A549 (cell line): ENCODE results near the gene S100B. TPM values are rescaled to one million over a fixed set of nuclear protein-coding genes. Genes with fewer than 3 reads are reported as not detected.

Experiments
- ATAC-seq, 2 experiments: fragments of 200-7000 bp in 1 of 2; fragments of >200 bp in 1 of 2; cut with Nextera tagmentation in 1 of 2; cut with Tn5 transposase in 1 of 2; 3 replicates each; pipeline versions ENCODE4 v1.8.0 to v1.9.1; 2018 to 2020; ENCODE audit warnings: mild to moderate bottlenecking in 1 of 2, moderate library complexity in 1 of 2
- CTCF ChIA-PET: fragments of 300-600 bp; sonication (Branson Sonifier 250); formaldehyde crosslinking; extraction: SDS; loops from one replicate; lab custom pipeline; 2021; ENCODE audit warnings: antibody characterized with exemption, inconsistent platforms; lab: Yijun Ruan, JAX
- POLR2A ChIA-PET: fragments of 350-600 bp; formaldehyde crosslinking; extraction: SDS; loops from one replicate; lab custom pipeline; 2021; ENCODE audit warnings: antibody characterized with exemption, inconsistent platforms; lab: Yijun Ruan, JAX
- DNase-seq, 2 experiments: peaks; one replicate each; pipeline versions ENCODE4 v3.0.0 to v3.0.0-alpha.2; 2011 to 2016; ENCODE audit warnings: low read depth in 1 of 2, low spot score in 1 of 2
- FAIRE-seq: peaks from 2 replicates; lab custom pipeline; 2011; peaks lifted over from hg19 to GRCh38; lab: Jason Lieb, UNC
- H3K27ac ChIP-seq, 2 experiments: fragments of >200 bp; sonication (Bioruptor Twin); formaldehyde crosslinking; 3 replicates each; pipeline ENCODE4 v1.5.1; 2016 to 2017
- H3K4me1 ChIP-seq: fragments of >200 bp; sonication (Bioruptor Twin); formaldehyde crosslinking; 3 replicates; pipeline ENCODE4 v1.6.1; 2016
- H3K4me2 ChIP-seq: fragments of >200 bp; sonication (Bioruptor Twin); formaldehyde crosslinking; 3 replicates; pipeline ENCODE4 v1.6.1; 2016
- H3K4me3 ChIP-seq: fragments of >200 bp; sonication (Bioruptor Twin); formaldehyde crosslinking; 3 replicates; pipeline ENCODE4 v1.5.1; 2016
- H3K9me3 ChIP-seq: fragments of >200 bp; sonication (Bioruptor Twin); formaldehyde crosslinking; 3 replicates; pipeline ENCODE4 v1.6.1; 2016
- CBX2 ChIP-seq: fragments of 200-600 bp; sonication (generic); IDR thresholded peaks from 2 replicates; pipeline ENCODE4 v1.6.1; 2016; ENCODE audit warnings: low read depth, mild to moderate bottlenecking, borderline replicate concordance
- CBX8 ChIP-seq: fragments of 200-600 bp; sonication (generic); IDR thresholded peaks from 2 replicates; pipeline ENCODE4 v1.6.1; 2016
- CEBPB ChIP-seq, 2 experiments: fragments of >200 bp in 1 of 2; sonication (Bioruptor Twin) in 1 of 2; formaldehyde crosslinking in 1 of 2; IDR thresholded peaks; 2 replicates each; pipeline ENCODE4 v1.6.1; 2012 to 2016
- CHD4 ChIP-seq: fragments of 200-600 bp; sonication (generic); IDR thresholded peaks from 2 replicates; pipeline ENCODE4 v1.6.1; 2016; ENCODE audit warnings: antibody characterized with exemption, mild to moderate bottlenecking, borderline replicate concordance
- EHF ChIP-seq: fragments of 250-450 bp; sonication (Bioruptor Pico); IDR thresholded peaks from 2 replicates; pipeline ENCODE4 v1.5.0; 2020; ENCODE audit warnings: mild to moderate bottlenecking
- EP300 ChIP-seq, 2 experiments: fragments of >200 bp; sonication (Bioruptor Twin); formaldehyde crosslinking; IDR thresholded peaks; 2 replicates in 1 of 2; 3 replicates in 1 of 2; pipeline ENCODE4 v1.6.1; 2016 to 2017
- ESRRA ChIP-seq: fragments of 150-350 bp; IDR thresholded peaks from 2 replicates; pipeline ENCODE4 v1.6.1; 2014; ENCODE audit warnings: mild to moderate bottlenecking, low read length, borderline replicate concordance
- FOSL2 ChIP-seq, 2 experiments: fragments of 450-650 bp in 1 of 2; fragments of >200 bp in 1 of 2; sonication (Bioruptor Twin) in 1 of 2; formaldehyde crosslinking; IDR thresholded peaks; 2 replicates each; pipeline versions ENCODE4 v1.5.0 to v1.6.1; 2016 to 2020; ENCODE audit warnings: mild to moderate bottlenecking in 1 of 2, moderate library complexity in 1 of 2
- HDAC2 ChIP-seq: fragments of 200-600 bp; sonication (generic); IDR thresholded peaks from 2 replicates; pipeline ENCODE4 v1.6.1; 2016
- HEYL ChIP-seq: fragments of 250-450 bp; sonication (Bioruptor Pico); IDR thresholded peaks from 2 replicates; pipeline ENCODE4 v1.8.0; 2021; ENCODE audit warnings: mild to moderate bottlenecking, moderate library complexity
- HOXB13 ChIP-seq: fragments of 250-450 bp; sonication (Bioruptor Pico); IDR thresholded peaks from 2 replicates; pipeline ENCODE4 v1.5.0; 2020; ENCODE audit warnings: low read depth, mild to moderate bottlenecking, moderate library complexity
- HOXB5 ChIP-seq: fragments of 250-450 bp; sonication (Bioruptor Pico); IDR thresholded peaks from 2 replicates; pipeline ENCODE4 v1.5.0; 2020; ENCODE audit warnings: mild to moderate bottlenecking, moderate library complexity
- JUNB ChIP-seq: fragments of >200 bp; sonication (Bioruptor Twin); formaldehyde crosslinking; IDR thresholded peaks from 2 replicates; pipeline ENCODE4 v1.6.1; 2016
- MAFK ChIP-seq: fragments of 450-650 bp; IDR thresholded peaks from 2 replicates; pipeline ENCODE4 v1.6.1; 2014; ENCODE audit not compliant: partially characterized antibody
- MAZ ChIP-seq: fragments of 150-350 bp; IDR thresholded peaks from 2 replicates; pipeline ENCODE4 v1.6.1; 2014; ENCODE audit warnings: antibody characterized with exemption, low read depth, low read length, borderline replicate concordance
- MYC ChIP-seq: IDR thresholded peaks from 2 replicates; pipeline ENCODE4 v1.6.1; 2012; ENCODE audit warnings: mild to moderate bottlenecking, inconsistent platforms, low read length, improper control_type of control experiment, borderline replicate concordance
- NFE2L2 ChIP-seq: fragments of 150-350 bp; conservative IDR thresholded peaks from 2 replicates; pipeline ENCODE4 v1.6.1; 2014; ENCODE audit warnings: low read length
- NPAS2 ChIP-seq: fragments of 250-450 bp; sonication (Bioruptor Pico); IDR thresholded peaks from 2 replicates; pipeline ENCODE4 v1.8.0; 2022; ENCODE audit warnings: mild to moderate bottlenecking, moderate library complexity, borderline replicate concordance
- PHF8 ChIP-seq: fragments of 200-600 bp; sonication (generic); IDR thresholded peaks from 2 replicates; pipeline ENCODE4 v1.6.1; 2016; ENCODE audit warnings: low read depth, mild to moderate bottlenecking, antibody characterized with exemption, moderate library complexity, borderline replicate concordance
- POLR2A ChIP-seq: IDR thresholded peaks from 2 replicates; pipeline ENCODE4 v1.6.1; 2012; ENCODE audit warnings: mild to moderate bottlenecking, low read length
- POLR2AphosphoS2 ChIP-seq: conservative IDR thresholded peaks from 2 replicates; pipeline ENCODE4 v1.6.1; 2012; ENCODE audit warnings: low read length, improper control_type of control experiment, inconsistent platforms
- RCOR1 ChIP-seq: fragments of 150-350 bp; IDR thresholded peaks from 2 replicates; pipeline ENCODE4 v1.6.1; 2014; ENCODE audit warnings: antibody characterized with exemption, low read length, low read depth
- SMC3 ChIP-seq: fragments of >200 bp; sonication (Bioruptor Twin); formaldehyde crosslinking; IDR thresholded peaks from 3 replicates; pipeline ENCODE4 v1.6.1; 2018; ENCODE audit warnings: inconsistent platforms
- WGBS: methylation state at CpG from one replicate; pipeline ENCODE4 v1.1.6; 2017; ENCODE audit errors: missing lambda C conversion rate; 5-methylcytosine and 5-hydroxymethylcytosine counted together
- polyA plus RNA-seq, 4 experiments: library from polyadenylated mRNA; depleted of rRNA in 3 of 4; stranded (reverse); fragments of >200 nt; fragmentation: RNase III in 1 of 4; extraction: RNeasy Plus Mini Kit Qiagen cat#74134 plus additional on column Dnase treatment in 1 of 4; gene quantifications; 2 replicates in 3 of 4; 3 replicates in 1 of 4; pipeline ENCODE4 v1.2.3, GENCODE V29; 2011 to 2017
- TF ChIP-seq, protein P1 (sequence below): IDR thresholded peaks from 2 replicates; pipeline ENCODE4 v1.6.1; 2012
- TF ChIP-seq, protein P2 (sequence below): fragments of >200 bp; sonication (Bioruptor Twin); formaldehyde crosslinking; IDR thresholded peaks from 3 replicates; pipeline ENCODE4 v1.5.1; 2016
- TF ChIP-seq, protein P3 (sequence below): fragments of 250-450 bp; sonication (Bioruptor Pico); IDR thresholded peaks from 2 replicates; pipeline ENCODE4 v1.5.0; 2020; ENCODE audit warnings: low read depth, mild to moderate bottlenecking, moderate library complexity
- TF ChIP-seq, protein P4 (sequence below): IDR thresholded peaks from 2 replicates; pipeline ENCODE4 v1.6.1; 2012; ENCODE audit warnings: low read depth, borderline replicate concordance
- TF ChIP-seq, protein P5 (sequence below): fragments of 450-650 bp; IDR thresholded peaks from 2 replicates; pipeline ENCODE4 v1.6.1; 2014; ENCODE audit warnings: antibody characterized with exemption

S100B gene
- polyA plus RNA-seq, 2 of the 4 experiments (the other 2 are of a cell fraction) = not detected

DNA sequence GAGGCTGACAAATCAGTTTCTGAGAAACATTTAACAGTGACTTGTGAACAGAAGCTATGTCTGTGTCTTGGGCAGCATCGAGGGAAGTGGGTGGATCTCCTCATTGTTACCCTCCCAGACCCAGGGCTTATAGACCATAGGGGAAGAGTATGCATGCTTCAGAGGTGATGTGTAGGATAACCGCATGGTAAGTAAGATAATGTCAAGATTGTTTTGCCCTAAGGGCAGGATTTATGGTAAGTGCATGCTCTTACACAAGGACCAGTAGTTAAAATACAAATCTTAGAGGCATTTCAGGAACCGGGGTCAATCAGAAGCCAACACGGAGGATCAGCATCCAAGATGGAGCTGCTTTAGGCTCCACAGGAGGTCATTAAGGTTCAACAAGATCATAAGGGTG is 22.8 kb upstream of the S100B start:
- POLR2A ChIA-PET = no interaction called here
- FAIRE-seq = no peak
- TF ChIP-seq CHD4 (no peak), CBX2 (no peak), NPAS2 (no peak), HOXB13 (CRISPR knock-in tag) (no peak), HEYL (CRISPR knock-in tag) (no peak), RCOR1 (no peak), EHF (CRISPR knock-in tag) (no peak), SMC3 (no peak), MAFK (no peak), PHF8 (no peak), FOSL2 (IDR thresholded peaks at IDR 0.05) (no peak), FOSL2 (CRISPR knock-in tag; IDR thresholded peaks at IDR 0.05) (no peak), CEBPB (IDR thresholded peaks at IDR 0.05) (no peak), HDAC2 (no peak), HOXB5 (no peak), EP300 (IDR thresholded peaks at IDR 0.05) (no peak), NFE2L2 (no peak), POLR2A (no peak), CBX8 (no peak)
- TF ChIP-seq, protein P1, sequence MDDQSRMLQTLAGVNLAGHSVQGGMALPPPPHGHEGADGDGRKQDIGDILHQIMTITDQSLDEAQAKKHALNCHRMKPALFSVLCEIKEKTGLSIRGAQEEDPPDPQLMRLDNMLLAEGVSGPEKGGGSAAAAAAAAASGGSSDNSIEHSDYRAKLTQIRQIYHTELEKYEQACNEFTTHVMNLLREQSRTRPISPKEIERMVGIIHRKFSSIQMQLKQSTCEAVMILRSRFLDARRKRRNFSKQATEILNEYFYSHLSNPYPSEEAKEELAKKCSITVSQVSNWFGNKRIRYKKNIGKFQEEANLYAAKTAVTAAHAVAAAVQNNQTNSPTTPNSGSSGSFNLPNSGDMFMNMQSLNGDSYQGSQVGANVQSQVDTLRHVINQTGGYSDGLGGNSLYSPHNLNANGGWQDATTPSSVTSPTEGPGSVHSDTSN = no peak
- TF ChIP-seq, protein P2, sequence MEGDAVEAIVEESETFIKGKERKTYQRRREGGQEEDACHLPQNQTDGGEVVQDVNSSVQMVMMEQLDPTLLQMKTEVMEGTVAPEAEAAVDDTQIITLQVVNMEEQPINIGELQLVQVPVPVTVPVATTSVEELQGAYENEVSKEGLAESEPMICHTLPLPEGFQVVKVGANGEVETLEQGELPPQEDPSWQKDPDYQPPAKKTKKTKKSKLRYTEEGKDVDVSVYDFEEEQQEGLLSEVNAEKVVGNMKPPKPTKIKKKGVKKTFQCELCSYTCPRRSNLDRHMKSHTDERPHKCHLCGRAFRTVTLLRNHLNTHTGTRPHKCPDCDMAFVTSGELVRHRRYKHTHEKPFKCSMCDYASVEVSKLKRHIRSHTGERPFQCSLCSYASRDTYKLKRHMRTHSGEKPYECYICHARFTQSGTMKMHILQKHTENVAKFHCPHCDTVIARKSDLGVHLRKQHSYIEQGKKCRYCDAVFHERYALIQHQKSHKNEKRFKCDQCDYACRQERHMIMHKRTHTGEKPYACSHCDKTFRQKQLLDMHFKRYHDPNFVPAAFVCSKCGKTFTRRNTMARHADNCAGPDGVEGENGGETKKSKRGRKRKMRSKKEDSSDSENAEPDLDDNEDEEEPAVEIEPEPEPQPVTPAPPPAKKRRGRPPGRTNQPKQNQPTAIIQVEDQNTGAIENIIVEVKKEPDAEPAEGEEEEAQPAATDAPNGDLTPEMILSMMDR = no peak
- Histone ChIP-seq H3K27ac (no peak overlapping the region), H3K4me3 (no peak overlapping the region), H3K4me2 (no peak overlapping the region), H3K4me1 (no peaks in the 10 kb centered on the region), H3K9me3 (peaks cover 15% of the 10 kb centered on the region; the same call in 2 of the 3 replicates)
- 64% methylated on average over 4 of the region's 4 CpGs for WGBS
- CTCF ChIA-PET = interaction anchor here (0.9 kb wide), 1 partner anchor 13 kb away, joined by 3 read pairs; no protein-coding TSS in a partner anchor
- no peak for DNase-seq
- ATAC-seq = no peak

DNA sequence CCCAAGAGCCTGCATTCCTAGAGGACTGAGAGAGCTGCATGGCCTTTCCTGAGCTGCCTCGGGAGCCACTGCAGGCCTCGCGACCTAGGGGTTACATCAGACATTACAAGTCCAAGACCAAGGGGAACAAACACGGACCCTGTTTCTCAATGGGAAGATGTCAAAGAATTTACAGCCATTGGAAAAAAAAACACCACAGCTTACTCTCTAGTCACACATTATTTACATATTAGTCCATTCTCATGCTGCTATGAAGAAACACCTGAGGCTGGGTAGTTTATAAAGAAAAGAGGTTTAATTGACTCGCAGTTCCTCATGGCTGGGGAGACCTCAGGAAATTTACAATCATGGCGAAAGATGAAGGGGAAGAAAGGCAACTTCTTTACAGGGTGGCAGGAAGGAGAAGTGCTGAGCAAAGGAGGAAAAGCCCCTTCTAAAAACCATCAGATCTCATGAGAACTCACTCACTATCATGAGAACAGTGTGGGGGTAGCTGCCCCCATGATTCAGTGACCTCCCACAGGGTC is 22.2 kb upstream of the S100B start:
- CTCF ChIA-PET = interaction anchor here (0.9 kb wide), 1 partner anchor 12 kb away, joined by 3 read pairs; no protein-coding TSS in a partner anchor

More for the DNA sequence above, 22.2 kb upstream of the S100B start:
- H3K27ac ChIP-seq = no peak overlapping the region
- no peak overlapping the region for H3K4me2 ChIP-seq
- ATAC-seq = no peak
- H3K9me3 ChIP-seq = peaks cover 15% of the 10 kb centered on the region; the same call in 2 of the 3 replicates
- H3K4me3 ChIP-seq = no peak overlapping the region
- no peak for FAIRE-seq
- 64% methylated on average over 6 of the region's 6 CpGs for WGBS
- no peak for DNase-seq
- no peak for TF ChIP-seq HDAC2
- no peak for TF ChIP-seq MYC
- no peak for TF ChIP-seq ESRRA
- TF ChIP-seq MAZ = no peak
- TF ChIP-seq, protein P3, sequence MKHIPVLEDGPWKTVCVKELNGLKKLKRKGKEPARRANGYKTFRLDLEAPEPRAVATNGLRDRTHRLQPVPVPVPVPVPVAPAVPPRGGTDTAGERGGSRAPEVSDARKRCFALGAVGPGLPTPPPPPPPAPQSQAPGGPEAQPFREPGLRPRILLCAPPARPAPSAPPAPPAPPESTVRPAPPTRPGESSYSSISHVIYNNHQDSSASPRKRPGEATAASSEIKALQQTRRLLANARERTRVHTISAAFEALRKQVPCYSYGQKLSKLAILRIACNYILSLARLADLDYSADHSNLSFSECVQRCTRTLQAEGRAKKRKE (CRISPR knock-in tag) = no peak
- TF ChIP-seq, protein P2 = no peak
- no peak for TF ChIP-seq JUNB
- TF ChIP-seq NFE2L2 = no peak
- TF ChIP-seq, protein P4, sequence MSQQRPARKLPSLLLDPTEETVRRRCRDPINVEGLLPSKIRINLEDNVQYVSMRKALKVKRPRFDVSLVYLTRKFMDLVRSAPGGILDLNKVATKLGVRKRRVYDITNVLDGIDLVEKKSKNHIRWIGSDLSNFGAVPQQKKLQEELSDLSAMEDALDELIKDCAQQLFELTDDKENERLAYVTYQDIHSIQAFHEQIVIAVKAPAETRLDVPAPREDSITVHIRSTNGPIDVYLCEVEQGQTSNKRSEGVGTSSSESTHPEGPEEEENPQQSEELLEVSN = no peak
- TF ChIP-seq POLR2AphosphoS2 = no peak
- TF ChIP-seq NPAS2 = no peak
- TF ChIP-seq, protein P5, sequence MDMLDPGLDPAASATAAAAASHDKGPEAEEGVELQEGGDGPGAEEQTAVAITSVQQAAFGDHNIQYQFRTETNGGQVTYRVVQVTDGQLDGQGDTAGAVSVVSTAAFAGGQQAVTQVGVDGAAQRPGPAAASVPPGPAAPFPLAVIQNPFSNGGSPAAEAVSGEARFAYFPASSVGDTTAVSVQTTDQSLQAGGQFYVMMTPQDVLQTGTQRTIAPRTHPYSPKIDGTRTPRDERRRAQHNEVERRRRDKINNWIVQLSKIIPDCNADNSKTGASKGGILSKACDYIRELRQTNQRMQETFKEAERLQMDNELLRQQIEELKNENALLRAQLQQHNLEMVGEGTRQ = no peak
- POLR2A ChIA-PET = no interaction called here
- H3K4me1 ChIP-seq = no peaks in the 10 kb centered on the region
